Measurements from ENCODE around the gene SLC25A30.
"Not testable (repeated sequence)": the region's sequence is repeated elsewhere in the genome, so short reads cannot be mapped to it uniquely, and the experiment has no call there.

Gene SLC25A30

GRCh38 chr13:45349438-45349837 lies 68.7 kb downstream of the SLC25A30 start:
- no peak for TF ChIP-seq POLR2A (IDR thresholded peaks at IDR 0.05; ENCODE audit: extremely low read depth, insufficient read length)
- no peak for TF ChIP-seq MYC (IDR thresholded peaks at IDR 0.05; ENCODE audit: low read depth, low read length)
- no peak for TF ChIP-seq MAX (IDR thresholded peaks at IDR 0.05; ENCODE audit: low read depth, low read length)
- TF ChIP-seq CTCF (IDR thresholded peaks at IDR 0.05; ENCODE audit: low read depth, low read length), result no peak

GRCh38 chr13:45344064-45344463 lies 74.1 kb downstream of the SLC25A30 start:
- H3K4me3 ChIP-seq (ENCODE audit: low read depth, low read length); DNase-seq (ENCODE audit: low read depth): not testable (repeated sequence)

More at GRCh38 chr13:45349438-45349837, 68.7 kb downstream of the SLC25A30 start:
- no peak overlapping the region for H3K4me3 ChIP-seq (ENCODE audit: low read depth, low read length)
- DNase-seq (ENCODE audit: low read depth), result peak; percentile 81

All from NB4 (cell line).